ENCODE data around the gene CFAP57. TPM values are rescaled to one million over a fixed set of nuclear protein-coding genes. Genes with fewer than 3 reads are reported as not detected.
"Not testable (repeated sequence)": the region's sequence is repeated elsewhere in the genome, so short reads cannot be mapped to it uniquely, and the experiment has no call there.

CFAP57 gene
- total RNA-seq, 4 donors from 2014 or later, result not detected

DNA sequence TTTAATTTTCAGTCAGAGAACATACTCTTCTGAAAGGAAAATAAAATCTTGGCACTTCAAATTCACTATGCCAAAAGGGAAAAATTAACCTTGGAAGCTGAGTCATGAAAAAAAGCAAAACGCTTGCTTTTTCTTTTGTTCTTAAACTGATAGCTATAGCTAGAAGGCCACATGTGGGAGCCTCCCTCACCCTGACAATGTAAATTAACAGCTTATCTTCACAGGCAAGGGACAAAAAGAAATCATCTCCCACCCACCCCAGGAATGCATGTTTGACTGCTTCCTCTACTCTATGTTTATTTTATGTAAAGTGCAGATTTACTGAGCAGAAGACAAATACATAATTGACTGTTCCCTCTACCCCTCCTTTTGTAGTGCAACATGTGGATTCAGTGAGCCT is 38.1 kb upstream of the CFAP57 start:
- H3K36me3 ChIP-seq, result no peaks in the 10 kb centered on the region
- H3K4me1 ChIP-seq, result no peaks in the 10 kb centered on the region
- in situ Hi-C loops (cut with MboI; ENCODE audit: low pct_ligation_motif_present in 1 of 4, low pct_unique_long_range_greater_than_20kb in 1 of 4, low sequenced_read_pairs in 3 of 4), result no loop called here
- H3K9me3 ChIP-seq, result no peaks in the 10 kb centered on the region
- WGBS, 2 donors (ENCODE audit: low coverage in 1 of 2), result 57 to 75% methylated on average over 1 of the region's 1 CpG
- no peak for TF ChIP-seq EP300 (IDR thresholded peaks at IDR 0.05; ENCODE audit: low read depth)
- no peak for TF ChIP-seq POLR2AphosphoS5 (IDR thresholded peaks at IDR 0.05)
- TF ChIP-seq, protein P1, sequence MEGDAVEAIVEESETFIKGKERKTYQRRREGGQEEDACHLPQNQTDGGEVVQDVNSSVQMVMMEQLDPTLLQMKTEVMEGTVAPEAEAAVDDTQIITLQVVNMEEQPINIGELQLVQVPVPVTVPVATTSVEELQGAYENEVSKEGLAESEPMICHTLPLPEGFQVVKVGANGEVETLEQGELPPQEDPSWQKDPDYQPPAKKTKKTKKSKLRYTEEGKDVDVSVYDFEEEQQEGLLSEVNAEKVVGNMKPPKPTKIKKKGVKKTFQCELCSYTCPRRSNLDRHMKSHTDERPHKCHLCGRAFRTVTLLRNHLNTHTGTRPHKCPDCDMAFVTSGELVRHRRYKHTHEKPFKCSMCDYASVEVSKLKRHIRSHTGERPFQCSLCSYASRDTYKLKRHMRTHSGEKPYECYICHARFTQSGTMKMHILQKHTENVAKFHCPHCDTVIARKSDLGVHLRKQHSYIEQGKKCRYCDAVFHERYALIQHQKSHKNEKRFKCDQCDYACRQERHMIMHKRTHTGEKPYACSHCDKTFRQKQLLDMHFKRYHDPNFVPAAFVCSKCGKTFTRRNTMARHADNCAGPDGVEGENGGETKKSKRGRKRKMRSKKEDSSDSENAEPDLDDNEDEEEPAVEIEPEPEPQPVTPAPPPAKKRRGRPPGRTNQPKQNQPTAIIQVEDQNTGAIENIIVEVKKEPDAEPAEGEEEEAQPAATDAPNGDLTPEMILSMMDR (IDR thresholded peaks at IDR 0.05), result no peak
- no peak for TF ChIP-seq POLR2A (IDR thresholded peaks at IDR 0.05)
- H3K27ac ChIP-seq, result no peak overlapping the region
- no peak overlapping the region for H3K4me3 ChIP-seq
- intact Hi-C loops (cut with DNase I; ENCODE audit: low total_unique reads), result no loop called here
- no peak for DNase-seq
- H3K27me3 ChIP-seq, result peaks cover 19% of the 10 kb centered on the region

DNA sequence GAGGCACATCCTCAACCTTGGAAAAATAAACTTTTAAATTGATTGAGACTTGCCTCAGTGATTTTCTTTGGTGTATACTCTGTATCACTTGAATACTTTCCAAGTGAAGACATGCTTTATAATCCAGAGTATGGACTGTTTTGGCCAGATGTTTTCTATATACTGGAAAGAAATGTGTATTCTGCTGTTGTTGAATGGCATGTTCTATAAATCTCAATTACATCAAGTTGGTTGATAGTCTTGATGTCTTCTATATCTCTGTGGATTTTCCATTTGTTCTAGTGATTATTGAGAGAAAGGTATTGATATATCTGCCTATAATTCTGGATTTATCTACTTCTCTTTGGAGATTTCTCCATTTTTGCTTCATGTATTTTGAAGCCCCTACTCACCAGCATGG is 37.5 kb upstream of the CFAP57 start:
- Histone ChIP-seq H3K4me1 (no peaks in the 10 kb centered on the region), H3K9me3 (no peaks in the 10 kb centered on the region), H3K27me3 (peaks cover 14% of the 10 kb centered on the region), H3K27ac (no peak overlapping the region), H3K36me3 (no peaks in the 10 kb centered on the region), H3K4me3 (no peak overlapping the region)
- in situ Hi-C loops (cut with MboI; ENCODE audit: low pct_ligation_motif_present in 1 of 4, low pct_unique_long_range_greater_than_20kb in 1 of 4, low sequenced_read_pairs in 3 of 4), result no loop called here
- no peak for TF ChIP-seq POLR2AphosphoS5 (IDR thresholded peaks at IDR 0.05)
- TF ChIP-seq EP300 (IDR thresholded peaks at IDR 0.05; ENCODE audit: low read depth), result no peak
- no peak for TF ChIP-seq POLR2A (IDR thresholded peaks at IDR 0.05)
- TF ChIP-seq, protein P1 (IDR thresholded peaks at IDR 0.05), result no peak
- intact Hi-C loops (cut with DNase I; ENCODE audit: low total_unique reads), result no loop called here
- no peak for DNase-seq

DNA sequence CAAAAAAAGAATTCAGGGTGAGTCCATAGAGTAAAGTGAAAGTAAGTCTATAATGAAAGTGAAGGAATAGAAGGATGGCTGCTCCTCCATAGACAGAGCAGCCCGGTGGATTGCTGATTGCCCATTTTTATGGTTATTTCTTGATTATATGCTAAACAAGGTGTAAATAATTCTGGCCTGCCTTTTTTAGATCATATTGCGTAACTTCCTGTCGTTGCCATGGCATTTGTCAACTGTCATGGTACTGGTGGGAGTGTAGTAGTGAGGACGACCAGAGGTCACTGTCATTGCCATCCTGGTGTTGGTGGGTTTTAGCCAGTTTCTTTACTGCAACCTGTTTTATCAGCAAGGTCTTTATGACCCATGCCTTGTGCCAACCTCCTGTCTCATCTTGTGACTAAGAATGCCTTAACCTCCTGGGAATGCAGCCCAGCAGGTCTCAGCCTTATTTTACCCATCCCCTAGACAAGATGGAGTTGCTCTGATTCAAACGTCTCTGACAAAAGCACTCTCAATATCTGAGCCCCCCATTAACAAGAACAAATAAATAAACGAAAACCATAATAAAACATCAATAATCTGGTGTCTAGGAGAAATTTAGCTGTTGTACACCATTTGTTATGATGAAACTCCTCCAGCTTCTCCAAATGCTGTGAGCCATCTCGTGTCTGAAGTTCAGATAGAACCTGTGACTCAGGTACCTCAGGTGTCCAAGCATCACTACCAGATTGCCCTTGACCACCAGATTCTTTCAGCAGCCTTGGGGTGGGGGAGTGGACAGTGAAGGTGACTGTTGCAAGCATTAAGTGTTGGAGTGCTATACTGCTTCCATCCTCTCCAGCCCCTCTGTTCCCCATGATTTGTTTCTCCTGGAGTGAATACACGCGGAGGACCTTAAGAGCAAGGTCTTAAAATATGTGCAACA is 36.0 kb upstream of the CFAP57 start:
- Histone ChIP-seq H3K27ac (no peak overlapping the region), H3K4me3 (no peak overlapping the region), H3K4me1 (no peaks in the 10 kb centered on the region), H3K9me3 (peaks cover 0 to 3% of the 10 kb centered on the region in 2 donors), H3K36me3 (no peaks in the 10 kb centered on the region), H3K27me3 (peaks cover 8% of the 10 kb centered on the region)
- TF ChIP-seq EP300 (IDR thresholded peaks at IDR 0.05; ENCODE audit: low read depth), result no peak
- no peak for TF ChIP-seq POLR2AphosphoS5 (IDR thresholded peaks at IDR 0.05)
- no peak for TF ChIP-seq POLR2A (IDR thresholded peaks at IDR 0.05)
- TF ChIP-seq, protein P1 (IDR thresholded peaks at IDR 0.05), result no peak
- intact Hi-C loops (cut with DNase I; ENCODE audit: low total_unique reads), result no loop called here
- 56 to 72% methylated on average over 6 to 9 of the region's 9 CpGs for WGBS, 2 donors (ENCODE audit: low coverage in 1 of 2)
- in situ Hi-C loops (cut with MboI; ENCODE audit: low pct_ligation_motif_present in 1 of 4, low pct_unique_long_range_greater_than_20kb in 1 of 4, low sequenced_read_pairs in 3 of 4), result no loop called here
- DNase-seq, result no peak

DNA sequence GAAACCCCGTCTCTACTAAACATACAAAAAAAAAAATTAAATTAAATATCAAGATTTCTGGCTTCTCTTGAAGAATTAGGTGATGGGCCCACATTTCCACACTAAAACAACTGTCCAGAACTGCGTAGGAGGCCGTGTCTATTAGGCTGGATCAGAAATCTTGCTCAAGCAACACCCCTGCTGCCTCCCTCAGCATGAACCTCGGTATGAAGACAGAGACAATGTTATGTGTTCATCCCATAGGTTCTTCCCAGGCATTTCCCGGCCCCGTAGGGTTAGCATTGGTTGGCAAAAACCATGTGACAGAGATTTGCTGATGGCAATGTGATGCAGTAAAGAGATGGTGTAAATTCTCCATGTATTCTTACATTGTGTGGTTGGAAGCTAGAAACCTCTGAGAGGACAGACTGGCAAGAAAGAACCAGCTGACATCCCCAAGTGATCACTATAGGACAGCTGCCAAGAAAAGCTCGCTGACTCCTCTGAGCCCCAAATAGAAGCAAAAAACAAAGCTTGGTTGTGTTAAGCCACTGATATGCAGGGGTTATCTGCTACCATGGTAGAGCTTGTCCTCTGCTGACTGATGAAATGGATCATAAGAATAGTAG is 34.6 kb upstream of the CFAP57 start:
- intact Hi-C loops (cut with DNase I; ENCODE audit: low total_unique reads), result no loop called here
- Histone ChIP-seq H3K27ac (no peak overlapping the region), H3K36me3 (no peaks in the 10 kb centered on the region), H3K9me3 (peaks cover 0 to 3% of the 10 kb centered on the region in 2 donors), H3K4me3 (no peak overlapping the region), H3K27me3 (peaks cover 4% of the 10 kb centered on the region), H3K4me1 (no peaks in the 10 kb centered on the region)
- in situ Hi-C loops (cut with MboI; ENCODE audit: low pct_ligation_motif_present in 1 of 4, low pct_unique_long_range_greater_than_20kb in 1 of 4, low sequenced_read_pairs in 3 of 4), result no loop called here
- 60 to 87% methylated on average over 1 to 7 of the region's 7 CpGs for WGBS, 2 donors (ENCODE audit: low coverage in 1 of 2)
- TF ChIP-seq, protein P1 (IDR thresholded peaks at IDR 0.05), result no peak
- no peak for TF ChIP-seq POLR2AphosphoS5 (IDR thresholded peaks at IDR 0.05)
- TF ChIP-seq EP300 (IDR thresholded peaks at IDR 0.05; ENCODE audit: low read depth), result no peak
- no peak for TF ChIP-seq POLR2A (IDR thresholded peaks at IDR 0.05)
- no peak for DNase-seq

DNA sequence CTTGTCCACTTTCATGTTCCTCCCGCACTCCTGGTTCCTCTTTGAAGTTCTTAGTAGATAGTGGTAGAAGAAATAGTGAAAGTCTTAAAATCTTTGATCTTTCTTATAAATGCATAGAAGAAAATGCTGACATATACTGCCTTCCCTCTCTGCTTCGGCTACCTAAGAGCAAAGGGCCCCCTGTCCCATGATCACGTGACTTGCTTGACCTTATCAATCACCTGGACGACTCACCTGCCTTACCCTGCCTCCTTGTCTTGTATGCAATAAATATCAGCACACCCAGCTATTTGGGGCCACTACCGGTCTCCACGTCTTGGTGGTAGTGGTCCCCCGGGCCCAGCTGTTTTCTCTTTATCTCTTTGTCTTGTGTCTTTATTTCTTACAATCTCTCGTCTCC is 32.8 kb upstream of the CFAP57 start:
- H3K9me3 ChIP-seq; intact Hi-C loops (cut with DNase I; ENCODE audit: low total_unique reads); H3K27ac ChIP-seq; H3K4me3 ChIP-seq; H3K36me3 ChIP-seq; DNase-seq; in situ Hi-C loops (cut with MboI; ENCODE audit: low pct_ligation_motif_present in 1 of 4, low pct_unique_long_range_greater_than_20kb in 1 of 4, low sequenced_read_pairs in 3 of 4); H3K4me1 ChIP-seq; H3K27me3 ChIP-seq: not testable (repeated sequence)
- WGBS, 2 donors (ENCODE audit: low coverage in 1 of 2), result 86 to 91% methylated on average over 7 to 8 of the region's 8 CpGs

All from transverse colon (tissue), 4 donors.